Measurements from ENCODE around the gene RXRB.

GRCh38 chr6:33170176-33171015, 30.1 kb downstream of the RXRB start:
- no peak for TF ChIP-seq HINFP (CRISPR knock-in tag; IDR thresholded peaks at IDR 0.05; ENCODE audit: low read depth)
- TF ChIP-seq TCF7L2 (IDR thresholded peaks at IDR 0.05; ENCODE audit: low read depth, low read length), result no peak
- no peak for TF ChIP-seq ZNF20 (CRISPR knock-in tag; IDR thresholded peaks at IDR 0.05)
- TF ChIP-seq ZBTB8A (CRISPR knock-in tag; IDR thresholded peaks at IDR 0.05; ENCODE audit: borderline replicate concordance, low read depth), result no peak
- no peak for TF ChIP-seq ZNF503 (CRISPR knock-in tag; IDR thresholded peaks at IDR 0.05)
- no peak for TF ChIP-seq CTCF (CRISPR knock-in tag; IDR thresholded peaks at IDR 0.05)
- no peak for TF ChIP-seq ZBTB33 (CRISPR knock-in tag; IDR thresholded peaks at IDR 0.05)
- no peak for TF ChIP-seq PHF21A (CRISPR knock-in tag; IDR thresholded peaks at IDR 0.05)
- TF ChIP-seq ETV5 (CRISPR knock-in tag; IDR thresholded peaks at IDR 0.05; ENCODE audit: borderline replicate concordance), result no peak
- no peak for TF ChIP-seq EZH2 (conservative IDR thresholded peaks at IDR 0.05; ENCODE audit: low read depth, low read length)
- no peak for TF ChIP-seq NCOA5 (CRISPR knock-in tag; IDR thresholded peaks at IDR 0.05)
